WTC11 (cell line): ENCODE results near the gene PTN.

Experiments
- ETV6 ChIP-seq: sonication (generic); formaldehyde crosslinking; IDR thresholded peaks from 2 replicates; pipeline ENCODE4 v1.8.1; 2022; ENCODE audit warnings: mild to moderate bottlenecking, missing genetic modification reagents
- GABPB1 ChIP-seq: sonication (generic); formaldehyde crosslinking; IDR thresholded peaks from 2 replicates; pipeline ENCODE4 v1.8.1; 2023; ENCODE audit warnings: mild to moderate bottlenecking, missing genetic modification reagents
- TF ChIP-seq, protein P1 (sequence below): fragments of 200-600 bp; IDR thresholded peaks from 2 replicates; pipeline ENCODE4 v1.8.0; 2022; ENCODE audit warnings: antibody characterized with exemption
- TF ChIP-seq, protein P2 (sequence below): sonication (generic); formaldehyde crosslinking; IDR thresholded peaks from 2 replicates; pipeline ENCODE4 v1.8.1; 2022; ENCODE audit warnings: mild to moderate bottlenecking, moderate library complexity, missing genetic modification reagents

DNA sequence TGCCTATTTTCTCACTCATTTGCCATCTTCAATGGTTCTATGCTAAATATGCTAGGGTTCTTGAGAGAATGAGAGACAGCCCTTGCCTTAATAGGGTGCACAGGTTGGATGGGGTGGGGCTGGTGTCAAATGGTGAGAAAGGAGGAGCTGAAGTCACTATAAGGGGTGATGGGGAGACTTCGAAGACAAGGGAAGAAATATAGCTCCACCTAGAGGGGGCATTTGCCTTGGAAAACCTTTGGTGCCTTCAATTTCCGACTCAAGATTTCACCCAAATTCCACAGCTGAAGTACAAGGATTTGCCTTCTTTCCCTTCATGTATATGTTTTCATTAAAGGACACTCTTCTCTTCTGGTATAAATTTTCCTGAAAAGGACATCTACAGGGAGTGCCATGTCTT lies 5.6 kb downstream of the PTN start:
- TF ChIP-seq ETV6 (no peak), GABPB1 (CRISPR knock-in tag) (no peak)
- TF ChIP-seq, protein P1, sequence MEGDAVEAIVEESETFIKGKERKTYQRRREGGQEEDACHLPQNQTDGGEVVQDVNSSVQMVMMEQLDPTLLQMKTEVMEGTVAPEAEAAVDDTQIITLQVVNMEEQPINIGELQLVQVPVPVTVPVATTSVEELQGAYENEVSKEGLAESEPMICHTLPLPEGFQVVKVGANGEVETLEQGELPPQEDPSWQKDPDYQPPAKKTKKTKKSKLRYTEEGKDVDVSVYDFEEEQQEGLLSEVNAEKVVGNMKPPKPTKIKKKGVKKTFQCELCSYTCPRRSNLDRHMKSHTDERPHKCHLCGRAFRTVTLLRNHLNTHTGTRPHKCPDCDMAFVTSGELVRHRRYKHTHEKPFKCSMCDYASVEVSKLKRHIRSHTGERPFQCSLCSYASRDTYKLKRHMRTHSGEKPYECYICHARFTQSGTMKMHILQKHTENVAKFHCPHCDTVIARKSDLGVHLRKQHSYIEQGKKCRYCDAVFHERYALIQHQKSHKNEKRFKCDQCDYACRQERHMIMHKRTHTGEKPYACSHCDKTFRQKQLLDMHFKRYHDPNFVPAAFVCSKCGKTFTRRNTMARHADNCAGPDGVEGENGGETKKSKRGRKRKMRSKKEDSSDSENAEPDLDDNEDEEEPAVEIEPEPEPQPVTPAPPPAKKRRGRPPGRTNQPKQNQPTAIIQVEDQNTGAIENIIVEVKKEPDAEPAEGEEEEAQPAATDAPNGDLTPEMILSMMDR: peak; percentile 31; the same call in 1 of the 2 replicates
- TF ChIP-seq, protein P2, sequence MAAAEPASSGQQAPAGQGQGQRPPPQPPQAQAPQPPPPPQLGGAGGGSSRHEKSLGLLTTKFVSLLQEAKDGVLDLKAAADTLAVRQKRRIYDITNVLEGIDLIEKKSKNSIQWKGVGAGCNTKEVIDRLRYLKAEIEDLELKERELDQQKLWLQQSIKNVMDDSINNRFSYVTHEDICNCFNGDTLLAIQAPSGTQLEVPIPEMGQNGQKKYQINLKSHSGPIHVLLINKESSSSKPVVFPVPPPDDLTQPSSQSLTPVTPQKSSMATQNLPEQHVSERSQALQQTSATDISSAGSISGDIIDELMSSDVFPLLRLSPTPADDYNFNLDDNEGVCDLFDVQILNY: no peak
